Measurements from ENCODE around the gene KIRREL3.
A peak's percentile ranks its signal among the peaks of the same experiment; 100 is the strongest.

KIRREL3 gene

DNA sequence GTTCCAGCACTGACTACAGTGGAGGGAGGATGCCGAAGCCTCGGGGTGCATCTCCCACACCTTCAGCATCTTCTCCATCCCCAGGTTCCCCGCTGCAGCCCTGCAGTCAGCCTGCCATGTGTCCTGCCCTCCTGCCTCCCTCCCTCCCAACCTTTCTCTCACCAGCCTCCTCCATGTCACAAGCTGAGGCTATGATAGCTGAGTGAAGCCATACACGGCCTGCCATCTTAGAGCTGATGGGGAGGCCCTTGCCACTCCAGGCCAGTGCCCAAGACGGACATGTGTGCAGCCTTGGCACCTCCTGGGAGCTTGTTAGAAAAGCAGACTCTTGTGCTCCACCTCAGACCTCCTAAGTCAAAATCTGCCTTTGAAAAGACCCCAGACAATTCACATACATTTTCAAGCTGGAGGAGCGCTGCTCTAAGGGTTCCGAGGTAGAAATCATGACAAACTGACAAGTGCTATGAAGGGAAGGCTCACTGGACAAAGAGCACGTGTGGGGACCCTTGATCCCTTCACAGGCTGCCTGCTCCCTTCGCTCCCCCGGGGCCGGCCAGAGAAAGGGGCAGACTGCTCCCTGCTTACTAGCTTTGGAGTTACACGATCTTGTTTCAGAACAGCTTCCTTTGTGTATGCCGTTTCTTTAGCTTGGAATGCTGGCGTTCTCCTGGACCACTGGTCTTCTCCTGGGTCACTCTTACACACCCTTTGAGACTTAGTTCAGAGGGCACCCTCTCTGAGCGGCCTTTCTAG lies 521.2 kb downstream of the KIRREL3 start:
- no peak for DNase-seq

DNA sequence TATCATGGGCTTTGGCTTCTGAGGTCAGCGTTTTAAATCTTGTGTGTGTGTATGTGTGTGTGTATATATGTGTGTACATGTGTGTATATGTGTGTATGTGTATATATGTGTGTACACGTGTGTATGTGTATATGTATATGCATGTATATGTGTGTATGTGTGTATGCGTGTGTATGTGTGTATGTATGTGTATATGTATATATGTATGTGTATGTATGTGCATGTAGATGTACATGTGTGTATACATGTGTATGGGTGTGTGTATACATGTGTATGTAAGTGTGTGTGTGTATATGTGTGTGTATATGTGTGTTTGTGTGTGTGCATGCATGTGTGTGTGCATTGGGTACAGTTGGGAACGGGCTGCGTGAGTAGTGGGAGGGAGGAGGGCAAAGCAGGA lies 522.1 kb downstream of the KIRREL3 start:
- DNase-seq, result no peak

DNA sequence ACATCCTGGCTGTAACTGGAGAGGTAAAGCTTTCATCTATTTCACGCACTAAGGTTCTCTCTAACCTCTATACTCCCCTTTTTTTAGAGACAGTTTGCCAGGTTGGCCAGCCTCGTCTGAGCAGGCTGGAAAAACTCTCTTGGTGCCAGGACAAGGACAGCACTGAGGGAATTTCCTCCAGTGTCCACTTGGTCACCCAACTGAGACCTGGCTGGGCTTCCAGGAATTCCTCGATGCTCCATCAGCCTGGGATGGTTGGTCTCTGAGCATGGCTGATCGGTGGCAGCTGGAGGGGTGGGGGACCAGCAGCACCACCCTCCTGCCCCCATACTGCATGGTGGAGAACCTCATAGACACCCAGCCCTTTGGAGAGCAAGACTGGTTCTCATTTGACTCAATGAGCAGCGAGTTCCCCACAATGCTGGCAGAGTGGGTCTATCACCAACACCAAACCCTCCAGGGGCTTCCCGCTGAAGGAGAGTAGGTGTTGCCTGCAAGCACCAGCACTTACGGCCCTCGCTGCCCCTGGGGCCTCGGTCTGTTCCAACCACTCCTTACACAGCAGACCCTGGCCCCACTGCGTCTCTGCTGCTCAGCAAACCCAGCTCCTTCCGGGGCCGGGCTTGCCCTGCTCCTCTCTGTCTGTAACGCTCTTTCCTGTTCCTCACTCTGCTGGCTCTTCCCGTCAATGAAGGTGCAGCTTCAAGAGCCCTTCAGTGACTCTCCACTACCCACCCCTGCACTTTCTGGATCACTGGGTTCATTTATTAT lies 522.9 kb downstream of the KIRREL3 start:
- no peak for DNase-seq

DNA sequence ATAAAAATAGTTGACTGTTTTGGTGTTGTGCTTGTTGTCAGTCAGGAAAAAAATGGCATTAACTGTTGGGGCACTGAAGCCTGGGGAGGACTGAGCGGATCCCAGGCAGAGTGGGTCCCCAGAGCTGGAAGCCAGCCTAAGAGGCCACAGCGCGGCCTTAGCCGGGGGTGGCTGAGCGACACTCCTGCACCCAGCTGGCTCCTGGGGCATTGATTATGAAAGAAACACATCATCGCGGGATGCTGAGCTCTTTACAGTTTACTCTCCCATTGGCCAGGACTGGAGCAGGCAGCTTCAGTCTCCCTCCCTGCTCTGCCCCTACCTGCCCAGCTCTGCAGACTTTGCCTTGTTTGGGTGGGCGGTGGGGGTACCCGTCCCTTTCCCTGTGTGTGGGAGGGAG lies 523.6 kb downstream of the KIRREL3 start:
- DNase-seq, result peak; percentile 39

DNA sequence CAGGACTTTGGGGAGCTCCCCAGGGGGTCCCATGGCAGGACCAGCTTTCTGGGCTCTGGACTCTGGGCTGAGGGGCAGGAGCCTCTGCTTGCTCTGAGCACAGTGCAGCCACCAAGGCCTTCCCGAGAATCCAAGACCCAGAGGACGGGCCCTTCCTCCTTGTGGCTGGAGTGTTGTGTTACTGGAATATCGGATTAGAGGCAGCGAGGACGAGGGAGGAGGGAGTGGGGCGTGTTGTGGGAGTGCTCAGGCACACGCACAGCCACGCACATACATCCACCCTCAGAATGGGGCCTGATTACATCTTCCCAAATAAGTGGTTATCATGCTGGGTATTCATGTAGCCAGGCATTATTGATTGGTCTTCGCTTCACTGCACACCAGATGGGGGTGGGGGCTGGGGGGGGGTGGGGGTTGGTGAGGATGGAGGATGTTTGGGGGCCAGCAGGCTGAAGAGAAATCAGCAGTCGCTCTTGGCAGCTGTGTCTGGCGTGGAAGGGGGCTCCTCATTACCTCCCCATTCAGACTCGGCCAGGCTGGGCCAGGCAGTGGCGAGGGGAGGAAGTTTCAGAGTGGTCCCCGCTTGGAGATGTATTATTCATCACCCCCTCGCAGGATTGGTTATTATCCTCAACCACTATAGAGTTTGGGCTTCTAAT lies 524.2 kb downstream of the KIRREL3 start:
- peak; percentile 66 for DNase-seq

DNA sequence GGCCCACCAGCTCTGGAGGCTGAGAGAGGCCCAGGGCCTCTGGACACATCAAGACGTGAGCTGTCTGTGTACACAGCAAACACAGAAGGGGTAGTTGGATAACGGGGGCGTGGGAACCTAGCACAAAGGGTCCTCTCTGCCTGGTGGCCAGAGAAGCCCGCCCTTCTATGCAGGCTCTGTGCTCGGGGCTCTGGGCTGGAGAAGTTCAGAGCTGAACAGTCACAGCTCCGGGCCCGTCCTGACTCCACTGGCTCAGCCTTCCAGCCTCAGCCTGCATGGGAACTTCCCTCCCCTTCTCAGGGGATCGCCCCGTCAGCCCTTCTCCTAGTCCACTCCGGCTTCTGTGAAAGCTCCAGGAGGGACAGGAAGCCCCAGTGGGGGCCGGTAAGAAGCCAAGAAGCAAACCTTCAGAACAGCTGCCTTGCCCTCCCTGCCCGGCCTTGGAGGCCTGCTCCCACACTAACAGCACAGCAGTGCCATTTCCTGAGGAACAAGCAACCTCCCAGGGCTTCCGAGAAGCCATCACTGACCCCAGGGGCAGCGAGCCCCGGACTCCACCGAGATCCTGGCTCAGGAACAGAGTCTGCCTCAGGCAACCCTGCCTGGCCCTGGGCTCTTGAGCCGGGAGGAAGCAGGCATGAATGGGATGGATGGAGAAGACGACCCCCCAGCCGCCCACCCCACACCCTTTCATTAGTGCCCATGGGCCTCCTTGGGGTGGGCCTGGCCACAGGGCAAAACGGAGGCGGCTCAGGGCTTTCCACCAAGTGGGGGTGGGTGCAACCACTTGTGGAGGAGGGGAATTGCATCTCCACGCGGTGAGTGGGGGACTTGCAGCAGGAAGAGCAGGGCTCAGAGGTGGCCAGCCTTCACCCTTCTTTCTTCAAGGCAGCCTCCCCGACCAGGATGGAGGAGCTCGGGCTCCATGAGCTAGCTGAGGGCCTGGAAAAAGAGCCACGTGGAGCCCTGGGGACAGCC lies 525.3 kb downstream of the KIRREL3 start:
- no peak for DNase-seq

DNA sequence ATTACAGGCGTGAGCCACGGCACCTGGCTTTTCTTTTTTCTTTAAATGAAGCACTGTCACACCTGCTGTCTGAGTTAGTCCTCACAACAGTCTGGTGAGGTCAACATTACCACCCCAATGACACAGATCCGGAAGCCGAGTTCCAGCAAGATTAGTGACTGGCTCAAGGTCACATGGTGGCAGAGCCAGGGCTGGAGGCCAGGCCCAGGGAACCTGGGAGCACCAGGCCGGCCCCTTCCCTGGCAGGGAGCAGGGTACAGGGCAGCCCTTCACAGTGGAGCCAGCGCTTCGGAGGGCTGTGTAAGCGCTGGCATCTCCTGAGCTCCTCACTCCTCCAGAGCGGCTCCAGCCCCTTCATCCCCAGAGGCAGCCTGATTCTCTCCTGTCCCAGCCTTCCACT lies 526.4 kb downstream of the KIRREL3 start:
- DNase-seq, result no peak

DNA sequence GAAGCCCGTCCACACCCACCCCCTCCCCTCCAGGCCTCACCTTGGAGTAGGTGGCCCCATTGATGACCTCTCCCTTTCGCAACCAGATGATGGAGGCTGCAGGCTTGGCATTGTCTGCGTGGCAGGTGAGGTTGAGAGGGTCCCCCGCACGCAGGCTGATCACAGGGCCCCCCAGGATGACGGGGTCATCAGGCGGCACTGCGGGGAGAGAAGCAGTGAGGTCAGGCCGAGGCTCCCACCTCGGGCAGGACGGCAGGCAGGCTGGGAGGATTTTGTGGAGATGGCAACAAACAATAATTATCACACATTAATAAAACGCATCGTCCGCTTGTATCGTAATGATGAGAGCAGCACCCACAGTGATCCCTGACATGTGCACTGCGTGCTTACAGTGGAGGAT lies 527.3 kb downstream of the KIRREL3 start:
- DNase-seq, result no peak

DNA sequence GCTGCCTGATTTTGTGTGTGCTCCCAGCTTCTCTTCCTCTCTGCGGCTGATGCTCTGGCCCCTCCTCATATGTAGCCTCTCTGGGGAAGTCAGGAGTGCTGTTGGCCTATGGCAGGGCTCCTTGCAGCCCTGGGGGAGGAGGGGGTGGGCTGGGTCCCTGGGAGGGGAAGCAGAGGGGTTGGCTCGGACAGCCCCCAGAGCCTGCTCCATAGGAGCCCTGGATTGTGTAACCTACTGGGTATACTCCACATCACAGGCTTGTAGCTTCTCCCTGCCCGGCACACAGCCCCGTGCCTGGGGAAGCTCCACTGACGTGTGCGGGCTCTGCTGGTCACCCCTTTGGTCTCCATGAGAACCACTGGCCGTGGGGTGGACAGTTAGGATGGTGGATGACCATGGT lies 531.3 kb downstream of the KIRREL3 start:
- no peak for DNase-seq

DNA sequence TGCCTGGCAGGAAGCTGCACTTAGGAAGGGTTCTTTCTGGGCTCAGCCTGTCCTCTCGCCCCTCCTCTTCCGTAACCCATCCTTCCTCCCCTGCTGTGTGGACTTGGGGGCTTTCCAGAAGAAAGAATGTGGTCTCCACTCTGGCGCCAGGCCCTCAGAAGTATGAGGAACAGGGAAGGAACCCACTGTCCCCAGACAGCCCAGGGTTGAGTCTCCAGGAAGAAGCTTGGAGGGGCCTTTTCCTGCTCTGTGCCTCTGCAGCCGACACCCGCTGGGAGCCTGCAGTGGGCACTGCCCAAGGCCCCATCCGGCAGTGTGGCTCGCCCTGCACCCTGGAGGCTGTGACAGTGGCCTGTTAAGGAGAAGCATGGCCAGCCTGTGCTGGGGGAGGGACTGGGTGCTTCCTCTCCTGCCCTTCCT lies 532.5 kb downstream of the KIRREL3 start:
- no peak for DNase-seq

DNA sequence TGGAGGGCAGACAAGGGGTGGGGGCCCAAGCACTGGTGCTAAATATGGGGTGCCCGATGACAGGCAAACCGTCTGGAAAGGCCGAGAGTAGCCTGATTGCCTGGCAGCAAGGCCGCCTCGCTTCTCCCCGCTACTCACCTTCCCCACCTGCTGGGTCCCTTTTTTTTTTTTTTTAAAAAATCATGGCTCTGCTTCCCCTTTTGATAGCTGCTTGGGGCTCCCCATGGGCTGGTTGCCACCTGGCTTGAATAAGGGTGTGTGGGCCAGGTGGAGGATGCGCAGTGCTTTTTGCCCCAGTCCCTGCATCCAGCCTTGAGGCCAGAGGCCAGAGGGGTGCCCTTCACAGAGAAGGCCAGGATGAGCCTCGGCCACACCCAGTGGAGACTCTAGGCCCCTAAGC lies 533.1 kb downstream of the KIRREL3 start:
- no peak for DNase-seq

DNA sequence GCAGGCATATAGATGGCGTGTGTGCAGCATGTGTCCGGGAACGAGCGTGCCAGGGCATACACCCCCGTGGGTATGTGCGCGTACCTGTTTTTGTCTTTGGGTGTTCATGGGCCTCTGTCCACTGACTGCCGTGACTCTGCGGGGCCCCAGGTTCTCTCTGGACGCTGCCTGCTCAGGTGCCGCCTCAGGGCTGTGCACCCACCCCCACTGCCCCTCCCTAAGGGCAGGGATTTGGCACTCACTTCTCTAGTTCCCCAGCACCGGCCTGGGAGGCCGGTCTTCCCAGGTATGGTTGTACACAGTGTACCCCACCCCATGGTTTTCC lies 533.6 kb downstream of the KIRREL3 start:
- no peak for DNase-seq

DNA sequence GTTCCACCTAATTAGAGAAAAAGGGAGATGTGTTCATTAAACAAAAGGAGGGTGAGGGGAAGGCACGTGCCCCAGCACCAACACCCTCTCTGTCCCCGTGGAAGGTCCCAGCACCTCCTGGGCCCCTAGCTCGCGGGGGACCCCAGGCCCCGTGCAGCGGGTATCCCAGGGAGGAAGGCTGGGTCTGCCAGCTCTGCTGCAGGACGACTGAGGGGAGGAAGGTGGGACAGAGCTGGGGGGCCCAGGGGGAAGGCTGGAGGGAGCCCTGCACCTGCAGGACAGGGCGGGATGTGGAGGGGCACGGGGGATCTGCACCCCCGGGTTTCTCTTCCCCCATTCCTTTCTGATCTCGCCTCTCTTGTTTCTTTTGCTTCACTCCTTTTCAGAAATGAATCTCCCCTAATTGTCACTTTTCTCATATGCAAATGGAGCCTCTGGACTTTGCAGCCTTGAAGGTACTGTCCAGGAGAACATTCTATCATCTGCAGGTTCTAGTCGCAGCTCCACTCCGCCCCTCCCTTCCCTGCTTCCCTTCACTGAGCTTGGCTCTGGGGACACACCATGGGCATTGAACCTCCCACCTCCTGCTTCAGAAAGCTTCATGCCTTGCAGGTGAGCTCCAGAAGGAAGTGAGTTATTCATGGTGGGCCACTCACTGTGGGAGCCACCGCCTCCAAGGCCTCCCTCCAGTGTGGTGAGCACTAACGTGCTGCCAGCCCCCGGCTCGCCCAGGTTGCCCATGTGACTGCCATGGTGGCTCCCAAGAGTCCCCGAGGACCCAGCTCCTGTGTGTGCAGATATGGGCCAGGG lies 534.1 kb downstream of the KIRREL3 start:
- DNase-seq, result peak; percentile 25

DNA sequence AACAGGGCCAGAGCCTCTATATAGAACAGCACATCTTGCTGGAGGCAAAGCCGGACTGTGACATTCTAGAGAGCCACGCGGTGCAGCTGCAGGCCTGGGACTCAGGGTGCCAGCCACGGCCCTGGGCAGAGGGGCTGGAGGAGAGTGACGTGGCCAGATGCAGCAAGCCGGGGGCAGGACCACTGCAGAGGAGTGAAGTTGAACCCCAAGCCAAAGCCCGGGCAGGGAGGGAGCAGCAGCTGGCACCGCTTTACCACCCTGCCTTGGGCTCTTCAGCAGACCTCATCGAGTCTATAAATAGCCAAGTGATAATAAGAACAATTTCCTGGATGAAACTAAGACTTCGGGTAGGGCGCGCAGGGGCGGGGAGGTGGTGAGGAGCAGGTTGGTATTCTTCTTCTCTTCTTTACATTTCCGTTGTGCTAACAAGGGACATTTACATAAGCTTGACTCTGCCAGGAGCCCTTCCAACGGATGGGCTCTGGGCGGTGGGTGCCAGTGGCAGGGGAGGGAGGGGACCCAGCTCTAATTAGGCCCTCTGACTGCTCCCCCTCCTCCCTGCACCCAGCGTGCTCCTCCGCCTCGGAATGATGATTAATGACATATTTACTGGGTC lies 534.9 kb downstream of the KIRREL3 start:
- peak; percentile 86 for DNase-seq

DNA sequence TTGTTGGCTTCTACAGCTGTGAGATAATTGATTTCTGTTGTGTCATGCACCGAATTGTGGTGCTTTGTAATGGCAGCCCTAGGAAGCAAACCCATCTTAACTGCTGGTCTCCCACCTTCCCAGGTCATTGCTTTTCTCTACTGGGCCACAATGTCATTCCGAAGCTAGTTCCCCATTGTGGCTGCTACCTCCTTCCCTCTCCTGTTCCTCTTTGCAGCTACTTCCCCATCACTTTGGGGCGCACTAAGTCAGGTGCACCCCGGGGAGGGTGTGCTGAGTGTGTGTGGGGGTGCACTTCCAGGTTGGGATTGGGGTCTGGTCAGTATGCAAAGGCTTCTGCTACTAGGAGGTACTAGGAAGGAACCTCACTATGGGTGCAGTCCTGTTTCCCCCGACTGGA lies 535.8 kb downstream of the KIRREL3 start:
- no peak for DNase-seq

DNA sequence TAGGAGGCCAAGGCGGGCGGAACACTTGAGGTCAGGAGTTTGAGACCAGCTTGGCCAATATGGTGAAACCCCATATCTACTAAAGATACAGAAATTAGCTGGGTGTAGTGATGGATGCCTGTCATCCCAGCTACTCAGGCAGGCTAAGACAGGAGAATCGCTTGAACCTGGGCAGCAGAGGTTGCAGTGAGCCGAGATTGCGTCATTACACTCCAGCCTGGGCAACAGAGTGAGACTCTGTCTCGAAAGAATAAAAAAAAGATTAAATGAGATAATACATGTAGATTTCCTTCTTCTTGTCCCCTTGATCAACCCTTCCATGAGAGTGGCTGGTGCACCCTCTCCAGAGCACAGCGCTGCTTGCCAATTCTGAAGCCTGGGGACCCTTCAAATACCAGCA lies 538.1 kb downstream of the KIRREL3 start:
- DNase-seq, result no peak

DNA sequence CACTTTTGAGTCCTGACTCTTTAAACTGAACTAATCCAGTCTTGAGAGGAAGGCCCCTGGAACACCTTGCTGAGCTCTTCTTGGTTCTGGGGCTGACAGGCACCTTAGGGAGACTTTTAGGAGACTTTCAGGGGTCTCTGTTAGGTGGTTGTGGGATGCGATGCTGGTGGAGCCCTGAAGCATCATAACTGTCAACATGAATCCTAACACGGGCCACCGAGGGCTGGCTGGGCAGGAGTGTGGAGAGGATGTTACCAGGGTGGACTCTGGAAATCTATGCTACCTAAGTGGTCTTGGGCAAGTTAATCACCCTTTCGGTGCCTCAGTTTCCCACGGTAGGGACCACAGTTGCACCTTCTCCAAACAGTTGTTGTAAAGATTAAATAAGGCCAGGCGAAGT lies 538.6 kb downstream of the KIRREL3 start:
- DNase-seq, result no peak

DNA sequence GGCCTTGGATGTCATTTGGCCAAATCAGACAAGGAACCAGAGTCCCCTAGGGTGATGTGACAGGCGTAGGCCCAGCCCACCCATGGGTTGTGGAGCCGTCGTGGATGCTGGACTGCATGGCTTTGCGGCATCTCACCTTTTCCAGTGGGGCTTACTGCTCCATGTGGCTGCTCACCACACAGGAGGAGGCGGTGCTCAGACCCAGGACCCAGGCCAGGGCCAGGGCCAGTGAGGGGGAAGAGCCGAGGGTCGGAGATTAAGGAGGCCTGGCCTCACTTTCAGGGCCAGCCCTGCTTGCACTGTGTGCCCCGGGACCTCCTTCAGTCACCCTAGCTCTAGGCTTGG lies 539.5 kb downstream of the KIRREL3 start:
- DNase-seq, result no peak

DNA sequence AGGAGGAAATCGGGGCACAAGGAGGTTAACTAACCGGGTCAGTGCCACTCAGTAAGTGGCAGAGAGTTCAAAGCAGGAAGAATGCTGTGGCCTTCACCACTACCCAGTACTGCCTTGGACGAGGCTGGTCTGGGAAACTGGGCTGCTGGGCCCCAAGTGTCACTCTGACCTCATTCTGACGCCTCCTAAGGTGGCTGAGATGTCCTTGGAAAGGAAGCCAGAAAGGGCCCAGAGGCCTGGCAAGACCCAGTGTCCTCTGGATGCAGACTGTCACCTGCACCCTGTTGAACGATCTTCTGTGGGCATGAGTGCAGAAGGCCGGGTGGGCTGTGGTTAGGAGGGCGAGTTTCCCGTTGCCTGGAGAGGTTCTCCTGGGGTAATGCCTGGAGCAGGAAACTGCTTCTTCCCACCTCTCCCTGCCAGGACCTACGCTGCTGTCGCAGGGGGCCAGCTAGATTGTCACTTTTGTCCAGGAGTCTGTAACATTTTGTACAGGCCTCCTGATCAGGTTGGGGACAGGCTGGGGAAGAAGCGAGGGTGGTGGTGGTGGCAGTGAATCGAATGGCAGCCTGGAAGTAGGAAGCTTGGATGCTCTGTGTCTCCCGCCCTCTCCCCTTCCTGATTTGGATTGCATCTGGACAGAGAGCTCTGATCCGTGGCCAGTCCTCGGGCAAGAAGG lies 540.0 kb downstream of the KIRREL3 start:
- no peak for DNase-seq

DNA sequence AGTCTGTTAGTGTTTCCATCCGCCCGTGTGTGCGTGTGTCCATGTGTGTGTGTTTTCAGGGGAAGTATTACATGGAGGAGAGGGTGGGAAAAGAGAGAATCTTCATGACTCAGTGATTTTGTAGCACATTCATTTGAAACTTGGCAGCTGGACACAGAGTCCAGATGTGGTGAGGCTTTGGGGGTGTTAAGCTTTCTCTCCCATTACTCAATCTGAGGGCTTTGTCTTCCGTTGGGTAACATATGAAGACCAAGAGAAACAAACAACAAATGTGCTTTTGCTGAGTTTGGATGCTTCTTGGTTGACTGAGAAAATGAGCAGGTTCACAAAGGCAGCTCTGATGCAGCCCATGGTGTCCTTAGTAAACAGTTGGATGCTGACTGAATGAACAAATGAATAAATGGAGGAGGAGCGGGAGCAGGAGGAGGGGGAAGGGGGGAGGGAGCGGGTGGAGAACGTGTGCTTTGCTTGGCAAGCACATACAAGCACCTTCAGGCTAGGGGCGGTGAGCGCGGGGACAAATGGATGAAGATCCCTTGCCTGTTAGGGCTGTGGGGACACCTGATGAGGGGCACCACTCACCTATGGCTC lies 540.8 kb downstream of the KIRREL3 start:
- DNase-seq, result peak; percentile 58

DNA sequence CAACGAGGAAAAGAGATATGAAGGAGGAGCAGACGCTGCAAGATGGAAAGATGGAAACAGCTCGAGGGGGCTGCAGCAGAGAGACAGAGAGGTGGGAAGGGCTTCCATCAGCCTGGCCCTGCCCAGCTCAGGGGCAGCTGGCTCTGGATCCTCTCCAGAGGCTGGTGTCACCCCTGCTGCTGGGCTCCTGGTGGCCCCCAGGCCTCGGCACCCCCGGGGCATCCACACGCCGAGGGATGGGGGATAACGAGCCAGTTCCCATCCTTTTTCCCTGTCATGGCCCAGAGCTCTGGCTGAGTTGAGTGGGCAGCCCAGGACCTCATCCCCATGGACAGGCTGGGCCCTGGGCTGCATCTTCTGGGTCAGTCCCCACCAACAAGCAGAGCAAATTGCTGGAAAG lies 542.8 kb downstream of the KIRREL3 start:
- no peak for DNase-seq
